Liver (tissue), 9 donors: ENCODE data around the gene BIN1. TPM values are rescaled to one million over a fixed set of nuclear protein-coding genes. Genes with fewer than 3 reads are reported as not detected.

Experiments
- DNase-seq: peaks from one replicate; pipeline ENCODE4 v3.0.0-alpha.2; 2017; ENCODE audit warnings: low spot score
- H3K27ac ChIP-seq, 2 donors: one replicate each; pipeline ENCODE4 v1.7.0; 2013; ENCODE audit warnings: inconsistent platforms in 2 of 2, low read length in 2 of 2, control low read depth in 1 of 2, low read depth in 1 of 2, mild to moderate bottlenecking in 1 of 2
- H3K27me3 ChIP-seq, 4 donors: one replicate each; pipeline versions ENCODE4 v1.6.1 to v1.7.0; 2013; ENCODE audit warnings: low read length in 3 of 4, inconsistent platforms in 1 of 4, mild to moderate bottlenecking in 1 of 4, moderate library complexity in 1 of 4; ENCODE audit not compliant: control insufficient read depth in 4 of 4, insufficient read depth in 4 of 4
- H3K36me3 ChIP-seq, 4 donors: one replicate each; pipeline versions ENCODE4 v1.6.1 to v1.7.0; 2013; ENCODE audit warnings: low read length in 3 of 4, mild to moderate bottlenecking in 3 of 4, low read depth in 1 of 4, moderate library complexity in 1 of 4; ENCODE audit not compliant: control insufficient read depth in 4 of 4, insufficient read depth in 3 of 4
- H3K4me1 ChIP-seq, 4 donors: one replicate each; pipeline versions ENCODE4 v1.6.1 to v1.7.0; 2013; ENCODE audit warnings: low read length in 3 of 4, mild to moderate bottlenecking in 3 of 4, moderate library complexity in 1 of 4; ENCODE audit not compliant: control insufficient read depth in 4 of 4, insufficient read depth in 4 of 4
- H3K4me3 ChIP-seq, 3 donors: one replicate each; pipeline versions ENCODE4 v1.6.1 to v1.7.0; 2013; ENCODE audit warnings: low read length in 3 of 3, control low read depth in 1 of 3, low read depth in 1 of 3, mild to moderate bottlenecking in 1 of 3
- H3K9ac ChIP-seq, 2 donors: one replicate each; pipeline ENCODE4 v1.7.0; 2013; ENCODE audit warnings: low read length in 2 of 2, mild to moderate bottlenecking in 2 of 2, moderate library complexity in 2 of 2, control low read depth in 1 of 2, low read depth in 1 of 2
- H3K9me3 ChIP-seq, 4 donors: one replicate each; pipeline versions ENCODE4 v1.6.1 to v1.7.0; 2013; ENCODE audit warnings: low read length in 3 of 4; ENCODE audit not compliant: control insufficient read depth in 4 of 4
- ATF3 ChIP-seq: IDR thresholded peaks from 2 replicates; pipeline ENCODE4 v1.6.1; 2016; ENCODE audit warnings: antibody characterized with exemption
- CTCF ChIP-seq: fragments of 150-350 bp; IDR thresholded peaks from 2 replicates; pipeline ENCODE4 v1.5.1; 2017; ENCODE audit warnings: improper control_type of control experiment, low read depth, low read length; ENCODE audit not compliant: missing input control
- EGR1 ChIP-seq, 2 donors: IDR thresholded peaks; 2 replicates each; pipeline ENCODE4 v1.6.1; 2016 to 2018; ENCODE audit warnings: antibody characterized with exemption in 2 of 2, low read depth in 2 of 2
- FOXA1 ChIP-seq: IDR thresholded peaks from 2 replicates; pipeline ENCODE4 v1.6.1; 2016; ENCODE audit warnings: antibody characterized with exemption
- FOXA2 ChIP-seq: IDR thresholded peaks from 2 replicates; pipeline ENCODE4 v1.6.1; 2016; ENCODE audit warnings: antibody characterized with exemption
- GABPA ChIP-seq, 2 donors: IDR thresholded peaks in 1 of 2; conservative IDR thresholded peaks in 1 of 2; 2 replicates each; pipeline ENCODE4 v1.6.1; 2016; ENCODE audit warnings: antibody characterized with exemption in 2 of 2, mild to moderate bottlenecking in 1 of 2, moderate library complexity in 1 of 2
- HNF4A ChIP-seq, 2 donors: conservative IDR thresholded peaks; 2 replicates each; pipeline ENCODE4 v1.6.1; 2016; ENCODE audit warnings: antibody characterized with exemption in 2 of 2, mild to moderate bottlenecking in 2 of 2
- HNF4G ChIP-seq: IDR thresholded peaks from 2 replicates; pipeline ENCODE4 v1.6.1; 2016; ENCODE audit warnings: antibody characterized with exemption
- JUND ChIP-seq, 2 donors: IDR thresholded peaks; 2 replicates each; pipeline ENCODE4 v1.6.1; 2016; ENCODE audit warnings: antibody characterized with exemption in 2 of 2
- MAX ChIP-seq: IDR thresholded peaks from 2 replicates; pipeline ENCODE4 v1.6.1; 2016; ENCODE audit warnings: antibody characterized with exemption
- NR2F2 ChIP-seq: IDR thresholded peaks from 2 replicates; pipeline ENCODE4 v1.6.1; 2016; ENCODE audit warnings: antibody characterized with exemption
- RAD21 ChIP-seq, 2 donors: IDR thresholded peaks; 2 replicates each; pipeline ENCODE4 v1.6.1; 2016; ENCODE audit warnings: antibody characterized with exemption in 2 of 2, mild to moderate bottlenecking in 2 of 2
- REST ChIP-seq: IDR thresholded peaks from 2 replicates; pipeline ENCODE4 v1.6.1; 2016; ENCODE audit warnings: antibody characterized with exemption, mild to moderate bottlenecking
- RXRA ChIP-seq, 2 donors: IDR thresholded peaks; 2 replicates each; pipeline ENCODE4 v1.6.1; 2017 to 2018; ENCODE audit warnings: antibody characterized with exemption in 2 of 2, mild to moderate bottlenecking in 1 of 2
- SP1 ChIP-seq: IDR thresholded peaks from 2 replicates; pipeline ENCODE4 v1.6.1; 2018; ENCODE audit warnings: antibody characterized with exemption, mild to moderate bottlenecking
- TAF1 ChIP-seq: conservative IDR thresholded peaks from 2 replicates; pipeline ENCODE4 v1.6.1; 2016; ENCODE audit warnings: antibody characterized with exemption, mild to moderate bottlenecking
- YY1 ChIP-seq: IDR thresholded peaks from 2 replicates; pipeline ENCODE4 v1.6.1; 2016; ENCODE audit warnings: antibody characterized with exemption, mild to moderate bottlenecking
- WGBS: extraction: QIAGEN DNeasy Blood & Tissue Kit; methylation state at CpG from one replicate; pipeline ENCODE4 v1.1.7; 2013; 5-methylcytosine and 5-hydroxymethylcytosine counted together
- polyA plus RNA-seq, 2 donors: library from polyadenylated mRNA; stranded (reverse) in 1 of 2; unstranded in 1 of 2; fragments of 200-250 nt in 1 of 2; fragments of >200 nt in 1 of 2; fragmentation: Nextera tagmentation in 1 of 2; extraction: Ambion mirVana in 1 of 2; gene quantifications; one replicate each; pipeline versions ENCODE4 v1.2.1 to v1.2.3, GENCODE V29; 2013 to 2015
- total RNA-seq, 2 donors: library from RNA; depleted of rRNA; stranded (reverse); fragments of >200 nt; gene quantifications; one replicate each; pipeline ENCODE4 v1.2.3, GENCODE V29; 2014
- TF ChIP-seq, protein P1 (sequence below): IDR thresholded peaks from 2 replicates; pipeline ENCODE4 v1.6.1; 2016; ENCODE audit warnings: antibody characterized with exemption
- donor health status: healthy.
- donor health status: healthy.
- donor health status: healthy.
- donor health status: healthy.
- donor health status: healthy.

The BIN1 gene
- total and polyA plus RNA-seq, 4 donors, result 13.3 to 21.5 (median 15.0) TPM

GRCh38 chr2:127134235-127134634 is 27.3 kb upstream of the BIN1 start:
- H3K9me3 ChIP-seq, result no peaks in the 10 kb centered on the region
- no peak overlapping the region for H3K9ac ChIP-seq
- TF ChIP-seq TAF1 (no peak), RXRA (IDR thresholded peaks at IDR 0.05) (no peak), JUND (IDR thresholded peaks at IDR 0.05) (no peak), GABPA (IDR thresholded peaks at IDR 0.05 in 1 of 2, conservative IDR thresholded peaks at IDR 0.05 in 1 of 2) (no peak), EGR1 (IDR thresholded peaks at IDR 0.05; ENCODE audit: low read depth in 2 of 2) (no peak), HNF4A (conservative IDR thresholded peaks at IDR 0.05) (no peak), MAX (no peak), YY1 (no peak), RAD21 (IDR thresholded peaks at IDR 0.05) (no peak), ATF3 (no peak), SP1 (no peak), NR2F2 (no peak), REST (no peak), HNF4G (no peak), FOXA1 (no peak), CTCF (no peak), FOXA2 (no peak)
- TF ChIP-seq, protein P1, sequence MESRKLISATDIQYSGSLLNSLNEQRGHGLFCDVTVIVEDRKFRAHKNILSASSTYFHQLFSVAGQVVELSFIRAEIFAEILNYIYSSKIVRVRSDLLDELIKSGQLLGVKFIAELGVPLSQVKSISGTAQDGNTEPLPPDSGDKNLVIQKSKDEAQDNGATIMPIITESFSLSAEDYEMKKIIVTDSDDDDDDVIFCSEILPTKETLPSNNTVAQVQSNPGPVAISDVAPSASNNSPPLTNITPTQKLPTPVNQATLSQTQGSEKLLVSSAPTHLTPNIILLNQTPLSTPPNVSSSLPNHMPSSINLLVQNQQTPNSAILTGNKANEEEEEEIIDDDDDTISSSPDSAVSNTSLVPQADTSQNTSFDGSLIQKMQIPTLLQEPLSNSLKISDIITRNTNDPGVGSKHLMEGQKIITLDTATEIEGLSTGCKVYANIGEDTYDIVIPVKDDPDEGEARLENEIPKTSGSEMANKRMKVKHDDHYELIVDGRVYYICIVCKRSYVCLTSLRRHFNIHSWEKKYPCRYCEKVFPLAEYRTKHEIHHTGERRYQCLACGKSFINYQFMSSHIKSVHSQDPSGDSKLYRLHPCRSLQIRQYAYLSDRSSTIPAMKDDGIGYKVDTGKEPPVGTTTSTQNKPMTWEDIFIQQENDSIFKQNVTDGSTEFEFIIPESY, result no peak
- no peak overlapping the region for H3K27ac ChIP-seq
- H3K36me3 ChIP-seq, result no peaks in the 10 kb centered on the region
- no peaks in the 10 kb centered on the region for H3K27me3 ChIP-seq
- 88% methylated on average over 4 of the region's 4 CpGs for WGBS
- no peak overlapping the region for H3K4me3 ChIP-seq
- no peaks in the 10 kb centered on the region for H3K4me1 ChIP-seq
- DNase-seq, result no peak

- no peaks in the 10 kb centered on the region for H3K27me3 ChIP-seq
- no peak overlapping the region for H3K9ac ChIP-seq
- no peak for DNase-seq
- WGBS, result 97% methylated on average over 2 of the region's 2 CpGs
- H3K27ac ChIP-seq, result no peak overlapping the region
- no peaks in the 10 kb centered on the region for H3K9me3 ChIP-seq
- H3K4me1 ChIP-seq, result peaks cover 0 to 2% (median under 1%) of the 10 kb centered on the region in 4 donors
- no peak overlapping the region for H3K4me3 ChIP-seq
- no peaks in the 10 kb centered on the region for H3K36me3 ChIP-seq
- no peak for TF ChIP-seq NR2F2
- TF ChIP-seq FOXA1, result no peak
- TF ChIP-seq REST, result no peak
- no peak for TF ChIP-seq HNF4G
- no peak for TF ChIP-seq RXRA (IDR thresholded peaks at IDR 0.05)
- no peak for TF ChIP-seq SP1
- TF ChIP-seq GABPA (IDR thresholded peaks at IDR 0.05 in 1 of 2, conservative IDR thresholded peaks at IDR 0.05 in 1 of 2), result no peak
- TF ChIP-seq MAX, result no peak
- no peak for TF ChIP-seq RAD21 (IDR thresholded peaks at IDR 0.05)
- TF ChIP-seq, protein P1, result no peak
- no peak for TF ChIP-seq JUND (IDR thresholded peaks at IDR 0.05)
- TF ChIP-seq ATF3, result no peak
These were observed 26.8 kb upstream of the BIN1 start for GRCh38 chr2:127133793-127134192.
